ENCODE data around the gene PRKAG1.
"Not testable (repeated sequence)": the region's sequence is repeated elsewhere in the genome, so short reads cannot be mapped to it uniquely, and the experiment has no call there.

- TF ChIP-seq CTCF (IDR thresholded peaks at IDR 0.05; ENCODE audit: borderline replicate concordance, extremely low read depth, low read length, poor library complexity, severe bottlenecking); EZH2 (IDR thresholded peaks at IDR 0.05; ENCODE audit: borderline replicate concordance, low read depth, low read length, severe bottlenecking): not testable (repeated sequence)
Measured at GRCh38 chr12:49061916-49062315, 43.3 kb upstream of the PRKAG1 start.

All from DND-41 (cell line).